K562 (cell line): ENCODE results near the gene THADA. TPM values are rescaled to one million over a fixed set of nuclear protein-coding genes. Genes with fewer than 3 reads are reported as not detected.

Source experiments
- ATAC-seq: fragments of 200-7000 bp; cut with Tn5 transposase; 3 replicates; pipeline ENCODE4 v1.9.1; 2020; ENCODE audit warnings: moderate library complexity
- BruUV-seq: library from RNA; stranded (reverse); fragments of 400-500 nt; replicated peaks from 2 replicates; lab custom pipeline; 2021; lab: Mats Ljungman, UMichigan
- CTCF ChIA-PET: fragments of 300-600 bp; formaldehyde crosslinking; extraction: SDS; loops from one replicate; lab custom pipeline; 2021; ENCODE audit warnings: low intra/inter-chr PET ratio; lab: Yijun Ruan, JAX
- POLR2A ChIA-PET: fragments of 300-600, 350-650 bp; sonication (Branson Sonifier 250); formaldehyde crosslinking; extraction: SDS; loops from one replicate; lab custom pipeline; 2021; ENCODE audit warnings: antibody characterized with exemption, inconsistent platforms; lab: Yijun Ruan, JAX
- DNase-seq, 4 experiments: peaks; one replicate each; pipeline versions ENCODE4 v3.0.0 to v3.0.0-alpha.2; 2011 to 2018; ENCODE audit warnings: low spot score in 3 of 4, mixed read lengths in 3 of 4; ENCODE audit errors: extremely low read depth in 1 of 4
- FAIRE-seq: peaks from 2 replicates; lab custom pipeline; 2011; peaks lifted over from hg19 to GRCh38; lab: Jason Lieb, UNC
- H2AFZ ChIP-seq: 2 replicates; pipeline ENCODE4 v1.6.0; 2011; ENCODE audit warnings: low read depth, low read length, control low read depth, inconsistent platforms
- H3K27ac ChIP-seq: fragments of 200-600 bp; 3 replicates; pipeline ENCODE4 v1.8.0; 2011; ENCODE audit warnings: low read depth, mild to moderate bottlenecking, control low read depth, inconsistent platforms, low read length, moderate library complexity, mixed read lengths; ENCODE audit errors: extremely low read depth
- H3K27me3 ChIP-seq, 2 experiments: fragments of 300-600 bp in 1 of 2; 2 replicates in 1 of 2; 3 replicates in 1 of 2; pipeline versions ENCODE4 v1.6.0 to v1.8.0; 2011; ENCODE audit warnings: inconsistent platforms in 2 of 2, low read length in 2 of 2, mild to moderate bottlenecking in 1 of 2, mixed read lengths in 1 of 2, moderate library complexity in 1 of 2; ENCODE audit not compliant: control insufficient read depth in 2 of 2, insufficient read depth in 2 of 2
- H3K36me3 ChIP-seq: fragments of 300-600 bp; 3 replicates; pipeline ENCODE4 v1.8.0; 2011; ENCODE audit warnings: mild to moderate bottlenecking, low read length, inconsistent platforms; ENCODE audit not compliant: control insufficient read depth, insufficient read depth
- H3K4me1 ChIP-seq, 2 experiments: fragments of 200-600 bp in 1 of 2; replicated peaks in 1 of 2; 2 replicates in 1 of 2; 3 replicates in 1 of 2; pipeline versions ENCODE4 v1.5.1 to v1.8.0; 2011; ENCODE audit warnings: inconsistent platforms in 2 of 2, low read length in 2 of 2, mild to moderate bottlenecking in 1 of 2, mixed read lengths in 1 of 2, moderate library complexity in 1 of 2; ENCODE audit not compliant: control insufficient read depth in 2 of 2, insufficient read depth in 2 of 2
- H3K4me2 ChIP-seq: 2 replicates; pipeline ENCODE4 v1.6.1; 2011; ENCODE audit warnings: low read length, control low read depth, inconsistent platforms, mixed read lengths; ENCODE audit not compliant: insufficient read depth
- H3K4me3 ChIP-seq: fragments of 200-600 bp; sonication (generic), shearing (Covaris generic); 2 replicates; pipeline ENCODE4 v1.5.1; 2016; ENCODE audit warnings: control low read depth, inconsistent platforms
- H3K79me2 ChIP-seq: fragments of 200-600 bp; 3 replicates; pipeline ENCODE4 v1.8.0; 2011; ENCODE audit warnings: low read length, inconsistent platforms; ENCODE audit not compliant: control insufficient read depth, insufficient read depth
- H3K9ac ChIP-seq, 2 experiments: 2 replicates each; pipeline versions ENCODE4 v1.6.0 to v1.6.1; 2011; ENCODE audit warnings: low read depth in 2 of 2, low read length in 2 of 2, control low read depth in 1 of 2, inconsistent platforms in 1 of 2, mild to moderate bottlenecking in 1 of 2, mixed read lengths in 1 of 2; ENCODE audit not compliant: insufficient read depth in 1 of 2
- H3K9me1 ChIP-seq: one replicate; pipeline ENCODE4 v1.6.0; 2011; ENCODE audit warnings: inconsistent platforms, mild to moderate bottlenecking, low read length, moderate library complexity; ENCODE audit not compliant: control insufficient read depth, insufficient read depth
- H3K9me3 ChIP-seq: replicated peaks from 2 replicates; pipeline ENCODE4 v1.5.1; 2011; ENCODE audit warnings: low read depth, low read length, inconsistent platforms; ENCODE audit not compliant: control insufficient read depth, insufficient read depth
- H4K20me1 ChIP-seq: replicated peaks from 2 replicates; pipeline ENCODE4 v1.6.1; 2011; ENCODE audit warnings: low read length, inconsistent platforms, mixed read lengths; ENCODE audit not compliant: control insufficient read depth, insufficient read depth
- ATF6 ChIP-seq: sonication (generic); formaldehyde crosslinking; IDR thresholded peaks from 2 replicates; pipeline ENCODE4 v1.4.0; 2020; ENCODE audit warnings: mild to moderate bottlenecking, missing genetic modification reagents
- KAT7 ChIP-seq: sonication (generic); formaldehyde crosslinking; IDR thresholded peaks from 2 replicates; pipeline ENCODE4 v1.8.0; 2022; ENCODE audit warnings: missing genetic modification reagents, mild to moderate bottlenecking, borderline replicate concordance
- MIER1 ChIP-seq: fragments of 450-650 bp; IDR thresholded peaks from 2 replicates; pipeline ENCODE4 v1.6.1; 2016; ENCODE audit warnings: antibody characterized with exemption, mild to moderate bottlenecking, low read depth
- WGBS: fragments of 100-300 bp; shearing (Covaris generic); methylation state at CpG from one replicate; pipeline ENCODE4 v1.1.6; 2016; ENCODE audit warnings: low coverage, mixed read lengths; ENCODE audit not compliant: insufficient coverage; ENCODE audit errors: missing lambda C conversion rate; 5-methylcytosine and 5-hydroxymethylcytosine counted together
- in situ Hi-C: fragments of 300-500 bp; cut with MboI; formaldehyde crosslinking; loops from 4 replicates; pipeline ENCODE4 v1.15.0; 2018; ENCODE audit warnings: inconsistent platforms, mixed read lengths
- intact Hi-C: fragments of 100-400 bp; cut with micrococcal nuclease; formaldehyde crosslinking; loops from 2 replicates; pipeline ENCODE4 v1.14.2; 2022
- polyA plus RNA-seq, 8 experiments: library from polyadenylated mRNA; depleted of rRNA in 4 of 8; stranded (reverse) in 5 of 8; unstranded in 3 of 8; fragments of >200 nt; fragmentation: Nextera tagmentation in 2 of 8; fragmentation: Illumina TruSeq in 1 of 8; extraction: Ambion mirVana in 2 of 8; extraction: Trizol in 1 of 8; gene quantifications; 2 replicates each; pipeline versions ENCODE4 v1.2.1 to v1.2.3, GENCODE V29; 2011 to 2014; ENCODE audit warnings: inconsistent platforms in 1 of 8, missing spikeins in 1 of 8
- total RNA-seq, 7 experiments: library from RNA; depleted of rRNA in 6 of 7; stranded (reverse); fragments of >200 nt in 6 of 7; fragmentation: Illumina TruSeq in 2 of 7; extraction: Trizol in 2 of 7; gene quantifications; 2 replicates each; pipeline versions ENCODE4 v1.2.1 to v1.2.3, GENCODE V29; 2011 to 2021; ENCODE audit warnings: low replicate concordance in 1 of 7
- TF ChIP-seq, protein P1 (sequence below): IDR thresholded peaks from 3 replicates; pipeline ENCODE4 v1.6.1; 2011; ENCODE audit warnings: borderline replicate concordance, mild to moderate bottlenecking, moderate library complexity; ENCODE audit not compliant: insufficient read length; ENCODE audit errors: extremely low read depth

Gene THADA
- total and polyA plus RNA-seq, 9 of the 15 experiments (the other 6 are each of a cell fraction or from before 2014, with no cell fraction given): 17.8 to 34.7 (median 31.9) TPM

DNA sequence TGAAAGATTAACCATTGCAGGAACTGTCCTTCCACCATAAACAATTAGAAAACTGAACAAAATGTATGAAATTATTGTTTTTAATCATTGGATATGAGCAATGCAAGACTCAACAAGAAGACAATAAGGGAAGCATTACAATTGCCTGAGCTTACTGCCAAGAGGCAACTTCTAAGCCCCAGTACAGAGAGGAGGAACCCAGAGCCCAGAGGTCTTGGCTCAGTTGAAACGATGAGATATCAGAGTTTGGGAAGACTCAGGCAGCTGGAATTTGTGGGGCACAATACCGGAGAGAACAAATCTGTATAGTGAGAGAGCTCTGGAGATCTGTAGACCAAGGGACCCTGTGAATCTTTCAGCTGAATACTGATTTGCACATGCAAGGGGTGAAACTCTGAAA is 288.8 kb downstream of the THADA start:
- Histone ChIP-seq H3K4me2 (no peak overlapping the region), H3K79me2 (no peaks in the 10 kb centered on the region), H2AFZ (no peak overlapping the region), H3K4me1 (no peaks in the 10 kb centered on the region), H4K20me1 (no peaks in the 10 kb centered on the region), H3K9me1 (no peaks in the 10 kb centered on the region), H3K27me3 (no peaks in the 10 kb centered on the region), H3K27ac (no peak overlapping the region), H3K36me3 (no peaks in the 10 kb centered on the region), H3K9me3 (no peaks in the 10 kb centered on the region)
- ATAC-seq (no peak), DNase-seq (no peak), FAIRE-seq (no peak)
- BruUV-seq: no TSS peak
- intact Hi-C loops (no loop called here), in situ Hi-C loops (no loop called here)
- WGBS: 39% methylated on average over 2 of the region's 2 CpGs
- CTCF ChIA-PET: no interaction called here
- no peak for TF ChIP-seq MIER1
- TF ChIP-seq, protein P1, sequence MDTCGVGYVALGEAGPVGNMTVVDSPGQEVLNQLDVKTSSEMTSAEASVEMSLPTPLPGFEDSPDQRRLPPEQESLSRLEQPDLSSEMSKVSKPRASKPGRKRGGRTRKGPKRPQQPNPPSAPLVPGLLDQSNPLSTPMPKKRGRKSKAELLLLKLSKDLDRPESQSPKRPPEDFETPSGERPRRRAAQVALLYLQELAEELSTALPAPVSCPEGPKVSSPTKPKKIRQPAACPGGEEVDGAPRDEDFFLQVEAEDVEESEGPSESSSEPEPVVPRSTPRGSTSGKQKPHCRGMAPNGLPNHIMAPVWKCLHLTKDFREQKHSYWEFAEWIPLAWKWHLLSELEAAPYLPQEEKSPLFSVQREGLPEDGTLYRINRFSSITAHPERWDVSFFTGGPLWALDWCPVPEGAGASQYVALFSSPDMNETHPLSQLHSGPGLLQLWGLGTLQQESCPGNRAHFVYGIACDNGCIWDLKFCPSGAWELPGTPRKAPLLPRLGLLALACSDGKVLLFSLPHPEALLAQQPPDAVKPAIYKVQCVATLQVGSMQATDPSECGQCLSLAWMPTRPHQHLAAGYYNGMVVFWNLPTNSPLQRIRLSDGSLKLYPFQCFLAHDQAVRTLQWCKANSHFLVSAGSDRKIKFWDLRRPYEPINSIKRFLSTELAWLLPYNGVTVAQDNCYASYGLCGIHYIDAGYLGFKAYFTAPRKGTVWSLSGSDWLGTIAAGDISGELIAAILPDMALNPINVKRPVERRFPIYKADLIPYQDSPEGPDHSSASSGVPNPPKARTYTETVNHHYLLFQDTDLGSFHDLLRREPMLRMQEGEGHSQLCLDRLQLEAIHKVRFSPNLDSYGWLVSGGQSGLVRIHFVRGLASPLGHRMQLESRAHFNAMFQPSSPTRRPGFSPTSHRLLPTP: no peak
- TF ChIP-seq ATF6 (CRISPR knock-in tag): no peak
- TF ChIP-seq KAT7: no peak
- TF ChIP-seq, all 486 proteins: peak for 0
- POLR2A ChIA-PET: interaction anchor here (0.8 to 0.9 kb wide), 2 partner anchors 10 to 19 kb away, joined by 3 to 5 read pairs; no protein-coding TSS in a partner anchor
- Histone ChIP-seq H3K4me3 (no peak overlapping the region), H3K9ac (no peak overlapping the region)
